Measurements from ENCODE around the gene DENND5B. TPM values are rescaled to one million over a fixed set of nuclear protein-coding genes. Genes with fewer than 3 reads are reported as not detected.
"Not testable (repeated sequence)": the region's sequence is repeated elsewhere in the genome, so short reads cannot be mapped to it uniquely, and the experiment has no call there.

Gene DENND5B
- total RNA-seq, 6 experiments from 2014 or later, result 12.6 to 18.4 (median 16.6) TPM

- DNase-seq (no peak), ATAC-seq (no peak)
- Histone ChIP-seq H3K36me3 (no peaks in the 10 kb centered on the region), H3K4me3 (no peak overlapping the region), H3K27me3 (no peaks in the 10 kb centered on the region), H3K27ac (no peak overlapping the region), H3K4me1 (no peaks in the 10 kb centered on the region), H3K9me3 (no peaks in the 10 kb centered on the region)
- intact Hi-C loops (cut with DNase I), result no loop called here
- WGBS (ENCODE audit: insufficient coverage, low coverage, low lambda C conversion rate, missing lambda C conversion rate), result 85% methylated on average over 4 of the region's 4 CpGs
- TF ChIP-seq POLR2A (IDR thresholded peaks at IDR 0.05) (no peak), CTCF (IDR thresholded peaks at IDR 0.05) (no peak)
Measured at GRCh38 chr12:31622038-31622437, 31.1 kb upstream of the DENND5B start.

- Histone ChIP-seq H3K4me3 (no peak overlapping the region), H3K9me3 (no peaks in the 10 kb centered on the region), H3K36me3 (no peaks in the 10 kb centered on the region), H3K27ac (no peak overlapping the region), H3K4me1 (no peaks in the 10 kb centered on the region), H3K27me3 (no peaks in the 10 kb centered on the region)
- TF ChIP-seq POLR2A (IDR thresholded peaks at IDR 0.05) (no peak), CTCF (IDR thresholded peaks at IDR 0.05) (no peak)
- 100% methylated on average over 2 of the region's 2 CpGs for WGBS (ENCODE audit: insufficient coverage, low coverage, low lambda C conversion rate, missing lambda C conversion rate)
- ATAC-seq, result no peak
- intact Hi-C loops (cut with DNase I), result no loop called here
- DNase-seq, result no peak
Measured at GRCh38 chr12:31620311-31620710, 29.4 kb upstream of the DENND5B start.

- WGBS (ENCODE audit: insufficient coverage, low coverage, low lambda C conversion rate, missing lambda C conversion rate), result 73% methylated on average over 3 of the region's 3 CpGs
Measured at GRCh38 chr12:31618228-31619025, 27.5 kb upstream of the DENND5B start.

GRCh38 chr12:31612819-31613218 is 21.9 kb upstream of the DENND5B start:
- WGBS (ENCODE audit: insufficient coverage, low coverage, low lambda C conversion rate, missing lambda C conversion rate), result 72% methylated on average over 2 of the region's 2 CpGs
- H3K4me1 ChIP-seq, result no peaks in the 10 kb centered on the region
- DNase-seq, result no peak
- no peak for ATAC-seq
- no peaks in the 10 kb centered on the region for H3K36me3 ChIP-seq
- TF ChIP-seq POLR2A (IDR thresholded peaks at IDR 0.05), result no peak
- TF ChIP-seq CTCF (IDR thresholded peaks at IDR 0.05), result no peak
- H3K27ac ChIP-seq, result no peak overlapping the region
- intact Hi-C loops (cut with DNase I), result no loop called here
- H3K4me3 ChIP-seq, result no peak overlapping the region
- peaks cover 0 to 2% (median 0%) of the 10 kb centered on the region in 4 donors for H3K9me3 ChIP-seq
- no peaks in the 10 kb centered on the region for H3K27me3 ChIP-seq

More at GRCh38 chr12:31618228-31619025, 27.5 kb upstream of the DENND5B start:
- DNase-seq (no peak), ATAC-seq (no peak)
- intact Hi-C loops (cut with DNase I), result no loop called here
- TF ChIP-seq CTCF (IDR thresholded peaks at IDR 0.05) (no peak), POLR2A (IDR thresholded peaks at IDR 0.05) (no peak)
- Histone ChIP-seq H3K27me3 (no peaks in the 10 kb centered on the region), H3K9me3 (no peaks in the 10 kb centered on the region), H3K36me3 (no peaks in the 10 kb centered on the region), H3K4me3 (no peak overlapping the region), H3K4me1 (no peaks in the 10 kb centered on the region), H3K27ac (no peak overlapping the region)

- intact Hi-C loops (cut with DNase I); H3K27me3 ChIP-seq; H3K27ac ChIP-seq; H3K4me1 ChIP-seq; H3K4me3 ChIP-seq; DNase-seq; ATAC-seq; H3K36me3 ChIP-seq; H3K9me3 ChIP-seq: not testable (repeated sequence)
- 42% methylated on average over 2 of the region's 2 CpGs for WGBS (ENCODE audit: insufficient coverage, low coverage, low lambda C conversion rate, missing lambda C conversion rate)
Measured at GRCh38 chr12:31608299-31608698, 17.4 kb upstream of the DENND5B start.

Measured in right lobe of liver (tissue), 6 donors.